Progenitor cell of endocrine pancreas (in vitro differentiated cells): ENCODE data around the gene TEX44. TPM values are rescaled to one million over a fixed set of nuclear protein-coding genes. Genes with fewer than 3 reads are reported as not detected.

Experiments used
- DNase-seq: peaks from one replicate; pipeline ENCODE4 v3.0.0; 2021; ENCODE audit warnings: low spot score; ENCODE audit not compliant: unreplicated experiment
- H3K27ac Mint-ChIP-seq: 2 replicates; pipeline ENCODE4 v1.8.0; 2021; ENCODE audit warnings: mild to moderate bottlenecking, moderate library complexity, mixed read lengths
- H3K27me3 Mint-ChIP-seq: 2 replicates; pipeline ENCODE4 v1.8.0; 2021; ENCODE audit warnings: mixed read lengths
- H3K36me3 Mint-ChIP-seq: 2 replicates; pipeline ENCODE4 v1.8.0; 2022; ENCODE audit warnings: mixed read lengths; ENCODE audit not compliant: insufficient read depth
- H3K4me1 Mint-ChIP-seq: 2 replicates; pipeline ENCODE4 v1.8.0; 2021; ENCODE audit warnings: low read depth, mixed read lengths
- H3K4me3 Mint-ChIP-seq: 2 replicates; pipeline ENCODE4 v1.8.0; 2021; ENCODE audit warnings: low read depth, mild to moderate bottlenecking, moderate library complexity, mixed read lengths
- H3K9me3 Mint-ChIP-seq: 2 replicates; pipeline ENCODE4 v1.8.0; 2021; ENCODE audit warnings: low read depth, mixed read lengths
- total RNA-seq: library from RNA; stranded (reverse); gene quantifications from 2 replicates; pipeline ENCODE4 v1.2.1, GENCODE V29; 2021
- TF ChIP-seq, protein P1 (sequence below): fragments of 200-600 bp; sonication (generic); IDR thresholded peaks from one replicate; pipeline ENCODE4 v1.5.0; 2021; ENCODE audit warnings: antibody characterized with exemption, mild to moderate bottlenecking; ENCODE audit not compliant: unreplicated experiment

Gene TEX44
- total RNA-seq, 1 donor from 2014 or later: not detected

- peak; percentile 17 for DNase-seq
- Mint-ChIP-seq H3K36me3 (no peaks in the 10 kb centered on the region), H3K27me3 (peaks cover 4% of the 10 kb centered on the region), H3K4me1 (peaks cover 23% of the 10 kb centered on the region), H3K27ac (peak overlapping the region; percentile 97), H3K4me3 (peak overlapping the region; percentile 77), H3K9me3 (no peaks in the 10 kb centered on the region)
- TF ChIP-seq, protein P1, sequence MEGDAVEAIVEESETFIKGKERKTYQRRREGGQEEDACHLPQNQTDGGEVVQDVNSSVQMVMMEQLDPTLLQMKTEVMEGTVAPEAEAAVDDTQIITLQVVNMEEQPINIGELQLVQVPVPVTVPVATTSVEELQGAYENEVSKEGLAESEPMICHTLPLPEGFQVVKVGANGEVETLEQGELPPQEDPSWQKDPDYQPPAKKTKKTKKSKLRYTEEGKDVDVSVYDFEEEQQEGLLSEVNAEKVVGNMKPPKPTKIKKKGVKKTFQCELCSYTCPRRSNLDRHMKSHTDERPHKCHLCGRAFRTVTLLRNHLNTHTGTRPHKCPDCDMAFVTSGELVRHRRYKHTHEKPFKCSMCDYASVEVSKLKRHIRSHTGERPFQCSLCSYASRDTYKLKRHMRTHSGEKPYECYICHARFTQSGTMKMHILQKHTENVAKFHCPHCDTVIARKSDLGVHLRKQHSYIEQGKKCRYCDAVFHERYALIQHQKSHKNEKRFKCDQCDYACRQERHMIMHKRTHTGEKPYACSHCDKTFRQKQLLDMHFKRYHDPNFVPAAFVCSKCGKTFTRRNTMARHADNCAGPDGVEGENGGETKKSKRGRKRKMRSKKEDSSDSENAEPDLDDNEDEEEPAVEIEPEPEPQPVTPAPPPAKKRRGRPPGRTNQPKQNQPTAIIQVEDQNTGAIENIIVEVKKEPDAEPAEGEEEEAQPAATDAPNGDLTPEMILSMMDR: no peak
These were observed 22.5 kb downstream of the TEX44 start for GRCh38 chr2:231615058-231615671.

DNA sequence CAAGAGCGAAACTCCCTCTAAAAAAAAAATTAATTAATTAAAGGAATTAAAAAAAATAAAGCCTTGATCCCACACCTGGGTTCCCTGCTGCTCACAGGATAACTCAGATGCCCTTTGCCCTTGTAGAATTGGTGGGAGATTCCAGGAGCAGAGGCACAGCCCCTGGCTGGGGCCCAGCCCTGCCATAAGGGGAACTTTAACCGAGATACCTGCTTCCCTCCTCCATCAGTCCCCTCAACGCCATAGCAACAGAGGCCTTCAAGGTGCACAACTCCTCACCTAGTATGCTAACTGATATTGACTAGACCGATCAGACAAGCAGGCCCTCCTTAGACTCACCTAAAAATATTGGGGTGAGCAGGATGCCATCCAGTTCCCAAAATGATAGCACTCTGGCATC is 23.6 kb downstream of the TEX44 start:
- Mint-ChIP-seq H3K4me3 (no peak overlapping the region), H3K36me3 (no peaks in the 10 kb centered on the region), H3K4me1 (peaks cover 23% of the 10 kb centered on the region), H3K27ac (no peak overlapping the region), H3K27me3 (peaks cover 5% of the 10 kb centered on the region), H3K9me3 (no peaks in the 10 kb centered on the region)
- DNase-seq: no peak
- TF ChIP-seq, protein P1: no peak

- no peaks in the 10 kb centered on the region for H3K9me3 Mint-ChIP-seq
- H3K4me1 Mint-ChIP-seq: peaks cover 22% of the 10 kb centered on the region
- H3K27ac Mint-ChIP-seq: peak overlapping the region; percentile 56
- peaks cover 8% of the 10 kb centered on the region for H3K27me3 Mint-ChIP-seq
- no peaks in the 10 kb centered on the region for H3K36me3 Mint-ChIP-seq
- no peak for DNase-seq
- H3K4me3 Mint-ChIP-seq: no peak overlapping the region
- TF ChIP-seq, protein P1: no peak
These were observed 24.6 kb downstream of the TEX44 start for GRCh38 chr2:231617059-231617926.

DNA sequence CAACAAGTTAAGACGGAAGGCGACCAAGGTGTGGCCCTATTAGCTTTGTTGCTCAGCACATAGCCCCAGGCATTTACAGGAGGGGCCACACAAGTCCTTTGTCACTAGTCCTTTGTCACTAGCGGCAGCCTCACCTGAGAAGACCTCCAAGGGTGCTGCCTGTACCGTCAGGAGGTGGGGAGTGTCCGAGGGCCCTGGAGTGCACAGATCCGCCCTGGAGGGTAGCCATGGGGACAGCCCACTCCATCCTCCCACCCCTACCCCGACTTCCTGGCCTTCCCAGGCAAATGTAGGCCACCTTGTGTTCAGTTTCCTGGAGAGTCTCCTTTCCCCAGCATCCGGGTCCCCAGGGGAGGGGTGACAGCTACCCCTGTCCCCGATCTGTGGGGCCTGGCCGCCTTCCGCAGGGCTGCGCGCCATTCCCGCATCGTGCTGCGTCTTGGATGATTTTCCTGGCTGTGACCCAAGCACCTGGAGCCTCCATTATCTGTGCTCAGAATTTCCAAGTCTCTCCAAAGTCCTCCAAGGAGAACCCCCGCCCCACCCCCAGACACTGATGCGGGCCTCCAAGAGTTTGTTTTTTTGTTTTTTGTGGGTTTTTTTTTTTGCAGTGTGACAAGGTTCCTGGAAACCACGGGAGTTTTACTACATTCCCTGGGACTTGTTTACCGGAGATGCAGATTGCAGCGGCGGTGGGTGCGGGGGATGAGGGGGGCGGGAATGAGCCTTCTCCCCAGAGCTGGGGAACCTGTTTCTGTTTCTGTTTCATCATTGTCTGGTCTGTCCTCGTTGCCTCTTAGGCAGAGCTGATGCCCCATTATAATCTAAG is 28.6 kb downstream of the TEX44 start:
- Mint-ChIP-seq H3K9me3 (no peaks in the 10 kb centered on the region), H3K27me3 (peaks cover 8% of the 10 kb centered on the region), H3K4me1 (peaks cover 9% of the 10 kb centered on the region), H3K4me3 (peak overlapping the region; percentile 40), H3K27ac (peak overlapping the region; percentile 83), H3K36me3 (no peaks in the 10 kb centered on the region)
- no peak for DNase-seq
- TF ChIP-seq, protein P1: no peak

DNA sequence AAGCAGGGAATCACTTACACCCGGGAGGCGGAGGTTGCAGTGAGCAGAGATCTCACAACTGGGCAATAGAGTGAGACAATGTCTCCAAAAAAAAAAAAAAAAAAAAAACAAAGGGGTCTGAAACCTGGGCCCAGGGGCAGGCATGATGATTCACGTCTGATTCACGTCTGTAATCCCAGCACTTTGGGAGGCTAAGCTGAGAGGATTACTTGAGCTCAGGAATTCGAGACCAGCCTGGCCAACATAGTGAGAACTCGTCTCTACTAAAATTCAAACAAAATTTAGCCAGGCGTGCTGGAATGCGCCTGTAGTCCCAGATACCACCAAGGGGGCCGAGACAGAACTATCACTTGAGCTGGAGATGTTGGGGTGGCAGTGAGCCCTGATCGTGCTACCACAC is 30.3 kb downstream of the TEX44 start:
- Mint-ChIP-seq H3K36me3 (no peaks in the 10 kb centered on the region), H3K4me3 (no peak overlapping the region), H3K9me3 (no peaks in the 10 kb centered on the region), H3K27me3 (peaks cover 5% of the 10 kb centered on the region), H3K27ac (no peak overlapping the region), H3K4me1 (peaks cover 8% of the 10 kb centered on the region)
- TF ChIP-seq, protein P1: no peak
- no peak for DNase-seq
